CD4-positive, alpha-beta T cell treated with Interleukin-10 for 1 hour (primary cell): Measurements from ENCODE around the gene ANKRD62.

Source experiments
- DNase-seq: peaks from one replicate; pipeline ENCODE4 v3.0.0-alpha.2; 2020

ANKRD62 gene

GRCh38 chr18:12093520-12094257, at the start of gene ANKRD62:
Gene ANKRD62 (plus strand): TSS chr18:12093843. CDS start chr18:12094018, 175 bp downstream.
- no peak for DNase-seq

GRCh38 chr18:12044591-12044990, 49.1 kb upstream of the ANKRD62 start:
- no peak for DNase-seq

- DNase-seq = no peak
Measured at GRCh38 chr18:12046046-12046750, 47.4 kb upstream of the ANKRD62 start.

GRCh38 chr18:12046751-12047335, 46.8 kb upstream of the ANKRD62 start:
- no peak for DNase-seq

- DNase-seq = no peak
Measured at GRCh38 chr18:12048010-12048826, 45.4 kb upstream of the ANKRD62 start.

- no peak for DNase-seq
Measured at GRCh38 chr18:12048827-12049175, 44.8 kb upstream of the ANKRD62 start.

- no peak for DNase-seq
Measured at GRCh38 chr18:12049978-12050811, 43.4 kb upstream of the ANKRD62 start.

- no peak for DNase-seq
Measured at GRCh38 chr18:12052866-12053265, 40.8 kb upstream of the ANKRD62 start.

GRCh38 chr18:12053289-12053688, 40.4 kb upstream of the ANKRD62 start:
- DNase-seq = no peak

- no peak for DNase-seq
Measured at GRCh38 chr18:12056034-12056883, 37.4 kb upstream of the ANKRD62 start.

GRCh38 chr18:12056884-12057402, 36.7 kb upstream of the ANKRD62 start:
- DNase-seq = no peak

- DNase-seq = no peak
Measured at GRCh38 chr18:12057419-12058039, 36.1 kb upstream of the ANKRD62 start.

GRCh38 chr18:12059334-12060181, 34.1 kb upstream of the ANKRD62 start:
- DNase-seq = no peak

GRCh38 chr18:12060182-12060870, 33.3 kb upstream of the ANKRD62 start:
- DNase-seq = no peak

- no peak for DNase-seq
Measured at GRCh38 chr18:12061685-12062084, 32.0 kb upstream of the ANKRD62 start.

GRCh38 chr18:12062974-12063373, 30.7 kb upstream of the ANKRD62 start:
- no peak for DNase-seq

- DNase-seq = no peak
Measured at GRCh38 chr18:12064086-12064763, 29.4 kb upstream of the ANKRD62 start.

- no peak for DNase-seq
Measured at GRCh38 chr18:12065397-12065796, 28.2 kb upstream of the ANKRD62 start.
